GM12878 (cell line): ENCODE data around the gene KAZN. TPM values are rescaled to one million over a fixed set of nuclear protein-coding genes. Genes with fewer than 3 reads are reported as not detected.

Source experiments
- ATAC-seq: fragments of 200-7000 bp; cut with Tn5 transposase; 3 replicates; pipeline ENCODE4 v1.9.1; 2020; ENCODE audit warnings: mild to moderate bottlenecking, moderate library complexity
- BruUV-seq: library from RNA; stranded (reverse); fragments of 400-500 nt; replicated peaks from 2 replicates; lab custom pipeline; 2021; lab: Mats Ljungman, UMichigan
- CTCF ChIA-PET: fragments of 300-600 bp; sonication (Branson Sonifier 250); formaldehyde crosslinking; extraction: SDS; loops from one replicate; lab custom pipeline; 2021; ENCODE audit warnings: inconsistent platforms; lab: Yijun Ruan, JAX
- POLR2A ChIA-PET: fragments of 350-600 bp; formaldehyde crosslinking; extraction: SDS; loops from one replicate; lab custom pipeline; 2021; ENCODE audit warnings: inconsistent platforms; lab: Charles Lee
- RAD21 ChIA-PET: fragments of 300-600 bp; sonication (Branson Sonifier 250); formaldehyde crosslinking; loops from one replicate; lab custom pipeline; 2023; ENCODE audit warnings: antibody characterized with exemption; ENCODE audit not compliant: unreplicated experiment; lab: Charles Lee
- SMC1A ChIA-PET: fragments of 300-600 bp; sonication (Branson Sonifier 250); formaldehyde crosslinking; loops from one replicate; lab custom pipeline; 2023; ENCODE audit not compliant: unreplicated experiment, uncharacterized antibody; lab: Charles Lee
- DNase-seq: peaks from one replicate; pipeline ENCODE4 v3.0.0-alpha.2; 2011; ENCODE audit warnings: low read depth, low spot score
- FAIRE-seq: peaks from 3 replicates; lab custom pipeline; 2011; peaks lifted over from hg19 to GRCh38; lab: Jason Lieb, UNC
- H2AFZ ChIP-seq: 2 replicates; pipeline ENCODE4 v1.6.0; 2011; ENCODE audit warnings: low read depth, low read length, control low read depth; ENCODE audit not compliant: control insufficient read depth
- H3K27ac ChIP-seq: 2 replicates; pipeline ENCODE4 v1.5.1; 2011; ENCODE audit warnings: control low read depth; ENCODE audit not compliant: control insufficient read depth, insufficient read depth
- H3K27me3 ChIP-seq, 2 experiments: replicated peaks in 1 of 2; 2 replicates each; pipeline versions ENCODE4 v1.6.0 to v1.6.1; 2011; ENCODE audit warnings: low read length in 1 of 2; ENCODE audit not compliant: control insufficient read depth in 2 of 2, insufficient read depth in 2 of 2
- H3K36me3 ChIP-seq, 2 experiments: 2 replicates each; pipeline ENCODE4 v1.5.1; 2011; ENCODE audit warnings: low read length in 1 of 2; ENCODE audit not compliant: control insufficient read depth in 2 of 2, insufficient read depth in 2 of 2
- H3K4me1 ChIP-seq: 2 replicates; pipeline ENCODE4 v1.6.1; 2011; ENCODE audit warnings: mild to moderate bottlenecking, low read length, moderate library complexity, mixed read lengths; ENCODE audit not compliant: control insufficient read depth, insufficient read depth
- H3K4me2 ChIP-seq: 2 replicates; pipeline ENCODE4 v1.6.0; 2011; ENCODE audit warnings: control low read depth; ENCODE audit not compliant: control insufficient read depth, insufficient read depth
- H3K4me3 ChIP-seq: fragments of 200-600 bp; sonication (generic); 2 replicates; pipeline ENCODE4 v1.5.1; 2016
- H3K79me2 ChIP-seq: 2 replicates; pipeline ENCODE4 v1.6.0; 2011; ENCODE audit warnings: low read length; ENCODE audit not compliant: control insufficient read depth, insufficient read depth
- H3K9ac ChIP-seq: 2 replicates; pipeline ENCODE4 v1.8.0; 2011; ENCODE audit warnings: low read length, control low read depth, mixed read lengths; ENCODE audit not compliant: control insufficient read depth, insufficient read depth
- H3K9me3 ChIP-seq: replicated peaks from 3 replicates; pipeline ENCODE4 v1.5.1; 2011; ENCODE audit warnings: mild to moderate bottlenecking, low read length; ENCODE audit not compliant: control insufficient read depth, insufficient read depth
- H4K20me1 ChIP-seq: 2 replicates; pipeline ENCODE4 v1.6.0; 2011; ENCODE audit not compliant: control insufficient read depth, insufficient read depth
- BACH1 ChIP-seq: fragments of 450-650 bp; IDR thresholded peaks from 2 replicates; pipeline ENCODE4 v1.6.1; 2017; ENCODE audit warnings: mild to moderate bottlenecking, borderline replicate concordance
- BCL11A ChIP-seq: IDR thresholded peaks from 2 replicates; pipeline ENCODE4 v1.6.1; 2011; ENCODE audit warnings: low read depth, low read length
- CEBPB ChIP-seq, 2 experiments: fragments of 150-350 bp in 1 of 2; IDR thresholded peaks; 2 replicates each; pipeline ENCODE4 v1.6.1; 2012 to 2014; ENCODE audit warnings: low read depth in 2 of 2, low read length in 2 of 2, borderline replicate concordance in 1 of 2, inconsistent platforms in 1 of 2
- HCFC1 ChIP-seq: fragments of 150-350 bp; IDR thresholded peaks from 2 replicates; pipeline ENCODE4 v1.6.1; 2014; ENCODE audit warnings: low read length
- NFYB ChIP-seq: IDR thresholded peaks from 2 replicates; pipeline ENCODE4 v1.6.1; 2011; ENCODE audit warnings: low read depth, mild to moderate bottlenecking, low read length, improper control_type of control experiment, moderate library complexity; ENCODE audit not compliant: insufficient read depth
- POLR2A ChIP-seq: IDR thresholded peaks from 2 replicates; pipeline ENCODE4 v1.6.1; 2011; ENCODE audit warnings: low read depth, mild to moderate bottlenecking, low read length
- RAD21 ChIP-seq: IDR thresholded peaks from 2 replicates; pipeline ENCODE4 v1.6.1; 2011; ENCODE audit warnings: mild to moderate bottlenecking, low read depth, low read length, moderate library complexity; ENCODE audit not compliant: insufficient read depth
- RBBP5 ChIP-seq: fragments of 200-600 bp; sonication (generic); conservative IDR thresholded peaks from 2 replicates; pipeline ENCODE4 v1.6.1; 2016
- SREBF1 ChIP-seq: IDR thresholded peaks from 2 replicates; pipeline ENCODE4 v1.6.1; 2012; ENCODE audit warnings: mild to moderate bottlenecking, low read length
- YY1 ChIP-seq: IDR thresholded peaks from 2 replicates; pipeline ENCODE4 v1.6.1; 2011; ENCODE audit warnings: low read depth, mild to moderate bottlenecking, low read length
- WGBS: methylation state at CpG from one replicate; pipeline ENCODE4 v1.1.6; 2016; ENCODE audit warnings: low lambda C conversion rate; ENCODE audit not compliant: insufficient replicate concordance, insufficient coverage; ENCODE audit errors: missing lambda C conversion rate; 5-methylcytosine and 5-hydroxymethylcytosine counted together
- in situ Hi-C: fragments of 300-500 bp; cut with MboI; formaldehyde crosslinking; loops from 9 replicates; pipeline ENCODE4 v1.14.3; 2018; ENCODE audit warnings: mixed read lengths
- intact Hi-C: fragments of 100-400 bp; cut with micrococcal nuclease; formaldehyde crosslinking; loops from one replicate; pipeline ENCODE4 v1.14.2; 2022; ENCODE audit not compliant: unreplicated experiment
- polyA plus RNA-seq, 11 experiments: library from polyadenylated mRNA; depleted of rRNA in 4 of 11; unstranded in 6 of 11; stranded (reverse) in 5 of 11; fragments of >200 nt; fragmentation: Nextera tagmentation in 4 of 11; fragmentation: Illumina TruSeq in 1 of 11; extraction: Ambion mirVana in 4 of 11; extraction: Trizol in 1 of 11; gene quantifications; 1 replicate in 1 of 11; 2 replicates in 10 of 11; pipeline versions ENCODE4 v1.2.1 to v1.2.3, GENCODE V29; 2011 to 2016; ENCODE audit warnings: inconsistent platforms in 2 of 11, missing spikeins in 2 of 11, low read depth in 1 of 11
- total RNA-seq, 4 experiments: library from RNA; depleted of rRNA in 3 of 4; stranded (reverse); fragments of >200 nt in 3 of 4; fragmentation: Illumina TruSeq in 1 of 4; extraction: Trizol in 1 of 4; gene quantifications; 2 replicates each; pipeline versions ENCODE4 v1.2.1 to v1.2.3, GENCODE V29; 2013 to 2021

The KAZN gene
- total and polyA plus RNA-seq, 10 of the 15 experiments (the other 5 are each of a cell fraction or from before 2014, with no cell fraction given) = 0.72 to 4.0 (median 1.2) TPM

GRCh38 chr1:14825396-14825795, 226.9 kb downstream of the KAZN start (continued):
- TF ChIP-seq BCL11A = no peak
- TF ChIP-seq POLR2A = no peak
- no peak for TF ChIP-seq SREBF1
- no peak for TF ChIP-seq YY1
- TF ChIP-seq HCFC1 = no peak
- no peak for TF ChIP-seq RBBP5
- TF ChIP-seq CEBPB (IDR thresholded peaks at IDR 0.05; ENCODE audit: borderline replicate concordance in 1 of 2, low read depth in 2 of 2, low read length in 2 of 2) = no peak

GRCh38 chr1:14826172-14826636, 227.7 kb downstream of the KAZN start:
- Histone ChIP-seq H3K27ac (no peak overlapping the region), H4K20me1 (no peaks in the 10 kb centered on the region), H3K4me3 (no peak overlapping the region), H3K27me3 (no peaks in the 10 kb centered on the region), H2AFZ (no peak overlapping the region), H3K79me2 (no peaks in the 10 kb centered on the region), H3K36me3 (no peaks in the 10 kb centered on the region), H3K4me1 (no peaks in the 10 kb centered on the region), H3K4me2 (no peak overlapping the region), H3K9me3 (no peaks in the 10 kb centered on the region; the same call in 2 of the 3 replicates), H3K9ac (no peak overlapping the region)
- BruUV-seq = no TSS peak
- POLR2A ChIA-PET = no interaction called here
- RAD21 ChIA-PET = no interaction called here
- FAIRE-seq (no peak), ATAC-seq (no peak), DNase-seq (no peak)
- WGBS = 51% methylated on average over 13 of the region's 13 CpGs
- CTCF ChIA-PET = no interaction called here
- intact Hi-C loops = no loop called here
- in situ Hi-C loops = no loop called here
- TF ChIP-seq RAD21 (no peak), NFYB (no peak), BACH1 (no peak)
- SMC1A ChIA-PET = no interaction called here
